Ovary (tissue), 3 donors: ENCODE results near the gene TXNDC2.

Experiments
- POLR2A ChIP-seq: fragments of 450-650 bp; IDR thresholded peaks from one replicate; pipeline ENCODE4 v1.6.1; 2017; ENCODE audit warnings: antibody characterized with exemption, mild to moderate bottlenecking, moderate library complexity
- TF ChIP-seq, protein P1 (sequence below), 3 donors: fragments of 450-650 bp in 2 of 3; fragments of 200-600 bp in 1 of 3; IDR thresholded peaks; one replicate each; pipeline versions ENCODE4 v1.5.1 to v1.8.0; 2016 to 2022; ENCODE audit warnings: antibody characterized with exemption in 3 of 3, mild to moderate bottlenecking in 1 of 3
- donor health status: DM: no; HTN: no; CAD: no.

DNA sequence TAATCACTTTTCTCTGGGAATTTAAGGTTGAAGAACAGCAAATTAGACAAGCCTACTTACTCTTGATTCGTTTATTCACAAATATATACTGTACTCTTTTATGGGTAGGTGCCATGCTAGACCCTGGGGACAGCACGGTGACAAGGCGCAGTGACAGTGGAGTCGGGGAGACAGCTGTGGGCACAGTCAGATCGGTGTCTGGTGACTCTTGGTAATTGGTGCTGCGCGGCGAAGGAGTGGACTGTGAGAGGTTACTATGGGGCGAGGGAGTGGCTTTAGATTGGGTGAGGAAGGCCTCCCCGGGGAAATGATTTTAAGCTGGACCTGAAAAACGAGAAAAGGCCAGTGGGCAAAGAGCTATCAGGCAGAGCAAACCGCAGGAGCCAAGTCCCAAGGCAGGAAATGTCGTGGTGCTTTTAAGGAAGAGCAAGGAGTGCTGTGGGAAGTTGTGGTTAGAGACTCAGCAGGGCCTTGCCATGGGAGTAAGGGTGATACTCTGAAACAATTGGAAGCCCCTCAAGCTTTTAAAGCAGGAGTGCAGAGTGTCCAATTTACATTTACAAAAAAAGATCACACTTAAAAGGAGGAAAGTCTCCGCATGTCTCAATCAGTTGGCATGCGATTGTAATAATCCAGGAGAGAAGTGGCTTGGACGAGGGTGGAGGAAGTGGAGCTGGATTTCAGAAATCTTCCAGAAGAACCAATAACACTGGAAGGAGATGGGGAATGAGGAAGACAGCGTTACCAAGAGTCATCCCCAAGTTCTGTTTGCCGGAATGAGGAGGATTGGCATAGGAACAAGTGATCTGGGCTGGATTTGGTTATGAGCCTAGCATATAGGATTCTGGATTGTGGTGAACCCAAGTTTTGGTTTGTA is 36.1 kb upstream of the TXNDC2 start:
- TF ChIP-seq, protein P1, sequence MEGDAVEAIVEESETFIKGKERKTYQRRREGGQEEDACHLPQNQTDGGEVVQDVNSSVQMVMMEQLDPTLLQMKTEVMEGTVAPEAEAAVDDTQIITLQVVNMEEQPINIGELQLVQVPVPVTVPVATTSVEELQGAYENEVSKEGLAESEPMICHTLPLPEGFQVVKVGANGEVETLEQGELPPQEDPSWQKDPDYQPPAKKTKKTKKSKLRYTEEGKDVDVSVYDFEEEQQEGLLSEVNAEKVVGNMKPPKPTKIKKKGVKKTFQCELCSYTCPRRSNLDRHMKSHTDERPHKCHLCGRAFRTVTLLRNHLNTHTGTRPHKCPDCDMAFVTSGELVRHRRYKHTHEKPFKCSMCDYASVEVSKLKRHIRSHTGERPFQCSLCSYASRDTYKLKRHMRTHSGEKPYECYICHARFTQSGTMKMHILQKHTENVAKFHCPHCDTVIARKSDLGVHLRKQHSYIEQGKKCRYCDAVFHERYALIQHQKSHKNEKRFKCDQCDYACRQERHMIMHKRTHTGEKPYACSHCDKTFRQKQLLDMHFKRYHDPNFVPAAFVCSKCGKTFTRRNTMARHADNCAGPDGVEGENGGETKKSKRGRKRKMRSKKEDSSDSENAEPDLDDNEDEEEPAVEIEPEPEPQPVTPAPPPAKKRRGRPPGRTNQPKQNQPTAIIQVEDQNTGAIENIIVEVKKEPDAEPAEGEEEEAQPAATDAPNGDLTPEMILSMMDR (IDR thresholded peaks at IDR 0.05) = no peak
- TF ChIP-seq POLR2A = no peak
